Memory B cell (primary cell): Measurements from ENCODE around the gene UBE2E2.

Source experiments
- ATAC-seq: fragments of 150-1000 bp; cut with Tn5 transposase; 2 replicates; pipeline ENCODE4 v1.10.0; 2021; ENCODE audit warnings: low read depth, mild to moderate bottlenecking, moderate library complexity
- DNase-seq, 2 donors: peaks; one replicate each; pipeline ENCODE4 v3.0.0; 2022; ENCODE audit warnings: low spot score in 2 of 2
- H3K27ac Mint-ChIP-seq: one replicate; pipeline ENCODE4 v1.8.0; 2022; ENCODE audit warnings: mild to moderate bottlenecking, moderate library complexity, mixed read lengths
- H3K27me3 Mint-ChIP-seq: one replicate; pipeline ENCODE4 v1.8.0; 2022; ENCODE audit warnings: mixed read lengths
- H3K36me3 Mint-ChIP-seq: one replicate; pipeline ENCODE4 v1.8.0; 2022; ENCODE audit warnings: mild to moderate bottlenecking, mixed read lengths
- H3K4me1 Mint-ChIP-seq: one replicate; pipeline ENCODE4 v1.8.0; 2022; ENCODE audit warnings: mixed read lengths
- H3K4me3 Mint-ChIP-seq: one replicate; pipeline ENCODE4 v1.8.0; 2022; ENCODE audit warnings: mild to moderate bottlenecking, moderate library complexity, mixed read lengths
- H3K9me3 Mint-ChIP-seq: one replicate; pipeline ENCODE4 v1.8.0; 2022; ENCODE audit warnings: mixed read lengths

The UBE2E2 gene

GRCh38 chr3:23288286-23288685 lies 85.2 kb downstream of the UBE2E2 start:
- H3K4me3 Mint-ChIP-seq = no peak overlapping the region
- DNase-seq = no peak
- peaks cover 25% of the 10 kb centered on the region for H3K4me1 Mint-ChIP-seq
- H3K36me3 Mint-ChIP-seq = peaks cover 22% of the 10 kb centered on the region
- no peak for ATAC-seq
- no peak overlapping the region for H3K27ac Mint-ChIP-seq
- peaks cover 5% of the 10 kb centered on the region for H3K9me3 Mint-ChIP-seq
- no peaks in the 10 kb centered on the region for H3K27me3 Mint-ChIP-seq

GRCh38 chr3:23288715-23289114 lies 85.6 kb downstream of the UBE2E2 start:
- peaks cover 5% of the 10 kb centered on the region for H3K9me3 Mint-ChIP-seq
- no peak overlapping the region for H3K27ac Mint-ChIP-seq
- H3K4me1 Mint-ChIP-seq = peaks cover 25% of the 10 kb centered on the region
- no peak for DNase-seq
- no peak overlapping the region for H3K4me3 Mint-ChIP-seq
- no peaks in the 10 kb centered on the region for H3K27me3 Mint-ChIP-seq
- ATAC-seq = no peak
- H3K36me3 Mint-ChIP-seq = peaks cover 22% of the 10 kb centered on the region

- no peak for DNase-seq
- H3K4me1 Mint-ChIP-seq = peaks cover 22% of the 10 kb centered on the region
- no peak overlapping the region for H3K4me3 Mint-ChIP-seq
- ATAC-seq = no peak
- no peaks in the 10 kb centered on the region for H3K27me3 Mint-ChIP-seq
- no peak overlapping the region for H3K27ac Mint-ChIP-seq
- peaks cover 11% of the 10 kb centered on the region for H3K36me3 Mint-ChIP-seq
- peaks cover 2% of the 10 kb centered on the region for H3K9me3 Mint-ChIP-seq
Observed at GRCh38 chr3:23292432-23292831, 89.3 kb downstream of the UBE2E2 start.

GRCh38 chr3:23294770-23295387 lies 91.8 kb downstream of the UBE2E2 start:
- H3K27me3 Mint-ChIP-seq = no peaks in the 10 kb centered on the region
- DNase-seq (no peak), ATAC-seq (no peak)
- peak overlapping the region; percentile 58 for H3K4me3 Mint-ChIP-seq
- peaks cover 12% of the 10 kb centered on the region for H3K36me3 Mint-ChIP-seq
- peaks cover 16% of the 10 kb centered on the region for H3K4me1 Mint-ChIP-seq
- no peak overlapping the region for H3K27ac Mint-ChIP-seq
- peaks cover 4% of the 10 kb centered on the region for H3K9me3 Mint-ChIP-seq

- peaks cover 5% of the 10 kb centered on the region for H3K9me3 Mint-ChIP-seq
- peaks cover 12% of the 10 kb centered on the region for H3K36me3 Mint-ChIP-seq
- peaks cover 19% of the 10 kb centered on the region for H3K4me1 Mint-ChIP-seq
- no peak overlapping the region for H3K27ac Mint-ChIP-seq
- ATAC-seq (no peak), DNase-seq (no peak)
- H3K27me3 Mint-ChIP-seq = no peaks in the 10 kb centered on the region
- H3K4me3 Mint-ChIP-seq = no peak overlapping the region
Observed at GRCh38 chr3:23301819-23302218, 98.7 kb downstream of the UBE2E2 start.

GRCh38 chr3:23302271-23302670 lies 99.1 kb downstream of the UBE2E2 start:
- no peak for DNase-seq
- peaks cover 5% of the 10 kb centered on the region for H3K9me3 Mint-ChIP-seq
- ATAC-seq = no peak
- H3K4me3 Mint-ChIP-seq = no peak overlapping the region
- no peaks in the 10 kb centered on the region for H3K27me3 Mint-ChIP-seq
- H3K27ac Mint-ChIP-seq = no peak overlapping the region
- peaks cover 10% of the 10 kb centered on the region for H3K36me3 Mint-ChIP-seq
- peaks cover 21% of the 10 kb centered on the region for H3K4me1 Mint-ChIP-seq

GRCh38 chr3:23303601-23304217 lies 100.6 kb downstream of the UBE2E2 start:
- Mint-ChIP-seq H3K4me3 (no peak overlapping the region), H3K36me3 (peaks cover 11% of the 10 kb centered on the region), H3K27ac (no peak overlapping the region), H3K4me1 (peaks cover 24% of the 10 kb centered on the region), H3K27me3 (no peaks in the 10 kb centered on the region), H3K9me3 (peaks cover 5% of the 10 kb centered on the region)
- DNase-seq = no peak
- no peak for ATAC-seq

- peaks cover 1% of the 10 kb centered on the region for H3K9me3 Mint-ChIP-seq
- H3K4me1 Mint-ChIP-seq = peaks cover 20% of the 10 kb centered on the region
Observed at GRCh38 chr3:23304424-23304823, 101.3 kb downstream of the UBE2E2 start.

GRCh38 chr3:23308986-23309625 lies 106.0 kb downstream of the UBE2E2 start:
- peaks cover 1% of the 10 kb centered on the region for H3K9me3 Mint-ChIP-seq
- no peak overlapping the region for H3K4me3 Mint-ChIP-seq
- no peak for ATAC-seq
- H3K27me3 Mint-ChIP-seq = no peaks in the 10 kb centered on the region
- no peak for DNase-seq
- no peak overlapping the region for H3K27ac Mint-ChIP-seq
- H3K4me1 Mint-ChIP-seq = peaks cover 22% of the 10 kb centered on the region
- H3K36me3 Mint-ChIP-seq = peaks cover 22% of the 10 kb centered on the region

More at GRCh38 chr3:23304424-23304823, 101.3 kb downstream of the UBE2E2 start:
- DNase-seq = no peak
- H3K4me3 Mint-ChIP-seq = no peak overlapping the region
- peaks cover 11% of the 10 kb centered on the region for H3K36me3 Mint-ChIP-seq
- H3K27me3 Mint-ChIP-seq = no peaks in the 10 kb centered on the region
- no peak overlapping the region for H3K27ac Mint-ChIP-seq
- ATAC-seq = no peak

- Mint-ChIP-seq H3K4me3 (no peak overlapping the region), H3K4me1 (peaks cover 26% of the 10 kb centered on the region), H3K36me3 (peaks cover 23% of the 10 kb centered on the region), H3K27me3 (no peaks in the 10 kb centered on the region), H3K27ac (no peak overlapping the region), H3K9me3 (peaks cover 1% of the 10 kb centered on the region)
- ATAC-seq (no peak), DNase-seq (no peak)
Observed at GRCh38 chr3:23312866-23313265, 109.7 kb downstream of the UBE2E2 start.

- DNase-seq (no peak), ATAC-seq (no peak)
- Mint-ChIP-seq H3K27me3 (no peaks in the 10 kb centered on the region), H3K4me1 (peaks cover 21% of the 10 kb centered on the region), H3K36me3 (peaks cover 18% of the 10 kb centered on the region), H3K4me3 (no peak overlapping the region), H3K9me3 (peaks cover 3% of the 10 kb centered on the region), H3K27ac (peak overlapping the region; percentile 25)
Observed at GRCh38 chr3:23314981-23315762, 112.0 kb downstream of the UBE2E2 start.

GRCh38 chr3:23316924-23317323 lies 113.8 kb downstream of the UBE2E2 start:
- peaks cover 7% of the 10 kb centered on the region for H3K36me3 Mint-ChIP-seq
- peaks cover 19% of the 10 kb centered on the region for H3K4me1 Mint-ChIP-seq
- no peak overlapping the region for H3K27ac Mint-ChIP-seq
- ATAC-seq = no peak
- no peak for DNase-seq
- peaks cover 3% of the 10 kb centered on the region for H3K9me3 Mint-ChIP-seq
- H3K4me3 Mint-ChIP-seq = no peak overlapping the region
- no peaks in the 10 kb centered on the region for H3K27me3 Mint-ChIP-seq

GRCh38 chr3:23319366-23320312 lies 116.5 kb downstream of the UBE2E2 start:
- Mint-ChIP-seq H3K9me3 (peaks cover 2% of the 10 kb centered on the region), H3K4me1 (peaks cover 23% of the 10 kb centered on the region)
- no peak for ATAC-seq

More at GRCh38 chr3:23319366-23320312, 116.5 kb downstream of the UBE2E2 start:
- Mint-ChIP-seq H3K27me3 (no peaks in the 10 kb centered on the region), H3K4me3 (no peak overlapping the region), H3K27ac (no peak overlapping the region), H3K36me3 (peaks cover 2% of the 10 kb centered on the region)
- DNase-seq = no peak
